HG02759 (cell line): ENCODE measurements around the gene TMEM120A.

Experiments used
- ATAC-seq: cut with Tn5 transposase; IDR thresholded peaks from one replicate; pipeline ENCODE4 v1.9.1; 2021; ENCODE audit warnings: mild to moderate bottlenecking, moderate library complexity; ENCODE audit not compliant: unreplicated experiment

The TMEM120A gene

DNA sequence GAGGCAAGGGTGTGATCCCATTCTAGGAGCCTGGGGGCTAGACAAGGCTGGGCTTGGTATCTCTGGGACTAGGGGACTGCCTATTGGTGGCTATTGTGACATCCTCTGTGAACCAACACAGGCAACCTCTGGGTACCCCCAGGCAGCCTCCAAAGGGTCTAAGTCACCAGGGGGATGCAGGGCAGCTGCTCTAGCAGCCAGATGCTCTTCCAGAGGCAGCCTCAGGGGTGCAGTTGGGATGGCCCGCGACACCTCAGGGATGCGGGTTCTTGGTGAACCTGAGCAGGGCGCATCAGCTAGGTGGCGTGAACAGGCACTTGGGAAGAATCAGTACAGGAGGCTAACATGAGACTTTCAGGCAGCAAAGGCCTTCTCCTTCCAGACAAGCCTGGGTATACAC lies 1.6 kb upstream of the TMEM120A start:
- ATAC-seq = no peak

DNA sequence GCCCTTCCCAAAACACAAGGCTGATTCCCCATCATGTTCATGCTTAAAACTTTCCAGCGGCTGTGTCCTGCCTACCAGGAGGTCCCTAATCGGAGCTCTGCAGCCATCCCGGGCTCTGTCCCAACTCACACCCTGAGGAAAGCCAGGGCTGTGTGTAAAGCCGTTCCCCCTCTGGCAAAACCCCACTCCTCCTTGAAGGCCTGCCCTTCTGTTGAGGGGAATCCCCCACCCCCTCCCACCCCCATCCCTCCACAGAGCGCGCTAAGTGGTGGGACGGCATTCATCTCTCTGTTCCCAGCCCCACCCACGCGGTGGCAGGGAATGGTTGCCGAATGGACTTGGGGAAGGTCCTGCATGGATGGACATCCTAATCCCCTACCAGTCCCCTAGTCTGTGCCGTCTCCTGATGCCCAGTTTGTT lies 667 bp upstream of the TMEM120A start:
- ATAC-seq = no peak

- ATAC-seq = peak; percentile 10
These were observed 557 bp downstream of the TMEM120A start for GRCh38 chr7:75993689-75994387.

GRCh38 chr7:75992083-75992755 lies 2.2 kb downstream of the TMEM120A start:
- no peak for ATAC-seq

- ATAC-seq = no peak
These were observed 2.8 kb downstream of the TMEM120A start for GRCh38 chr7:75991531-75992082.

GRCh38 chr7:75989500-75990388 lies 4.7 kb downstream of the TMEM120A start:
- no peak for ATAC-seq

- ATAC-seq = no peak
These were observed 5.6 kb downstream of the TMEM120A start for GRCh38 chr7:75988568-75989499.

DNA sequence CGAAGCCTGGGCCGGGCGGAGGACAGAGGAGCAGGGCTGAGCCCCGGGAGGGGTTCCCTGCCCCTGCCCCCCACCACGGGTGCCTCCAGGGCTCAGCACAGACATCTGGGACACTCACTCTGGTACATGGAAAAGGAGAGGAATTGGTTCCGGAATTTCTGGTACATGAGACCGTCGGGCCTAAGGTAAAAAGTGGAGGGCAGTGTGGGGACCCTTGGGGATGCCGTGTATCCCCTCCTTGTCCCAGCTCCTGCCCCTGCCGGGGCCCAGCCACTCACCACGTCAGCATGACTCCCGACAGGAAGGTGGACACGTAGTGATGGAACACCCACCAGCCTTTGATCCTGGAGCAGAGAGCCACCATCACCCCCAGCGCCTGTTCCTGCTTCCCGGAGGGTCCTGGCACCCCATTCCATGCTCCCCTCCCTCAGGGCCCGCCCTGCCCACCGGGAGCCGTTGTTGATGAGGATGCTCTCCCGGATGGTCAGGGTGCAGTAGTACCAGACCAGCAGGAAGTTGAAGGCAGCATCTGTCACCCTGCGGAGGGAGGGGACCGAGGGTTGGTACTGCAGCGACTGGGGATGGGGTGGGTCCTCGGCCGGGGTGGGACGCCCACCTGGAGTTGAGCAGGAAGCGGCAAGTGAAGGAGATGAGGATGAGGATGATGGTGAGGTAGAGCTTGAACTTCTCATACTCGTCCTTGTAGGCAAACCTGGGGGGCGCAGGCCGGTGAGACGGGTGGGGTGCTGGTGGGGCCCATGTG lies 6.4 kb downstream of the TMEM120A start:
- ATAC-seq = no peak

- no peak for ATAC-seq
These were observed 7.2 kb downstream of the TMEM120A start for GRCh38 chr7:75987026-75987804.

DNA sequence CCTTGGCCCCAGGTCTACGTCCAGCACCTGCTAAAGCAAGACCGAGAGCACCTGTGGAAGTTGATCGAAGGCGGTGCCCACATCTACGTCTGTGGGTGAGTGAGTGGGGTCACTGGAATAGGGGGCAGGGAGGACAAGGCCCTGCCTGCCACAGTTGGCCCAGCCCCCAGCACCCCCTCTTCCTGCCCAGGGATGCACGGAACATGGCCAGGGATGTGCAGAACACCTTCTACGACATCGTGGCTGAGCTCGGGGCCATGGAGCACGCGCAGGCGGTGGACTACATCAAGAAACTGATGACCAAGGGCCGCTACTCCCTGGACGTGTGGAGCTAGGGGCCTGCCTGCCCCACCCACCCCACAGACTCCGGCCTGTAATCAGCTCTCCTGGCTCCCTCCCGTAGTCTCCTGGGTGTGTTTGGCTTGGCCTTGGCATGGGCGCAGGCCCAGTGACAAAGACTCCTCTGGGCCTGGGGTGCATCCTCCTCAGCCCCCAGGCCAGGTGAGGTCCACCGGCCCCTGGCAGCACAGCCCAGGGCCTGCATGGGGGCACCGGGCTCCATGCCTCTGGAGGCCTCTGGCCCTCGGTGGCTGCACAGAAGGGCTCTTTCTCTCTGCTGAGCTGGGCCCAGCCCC lies 8.1 kb downstream of the TMEM120A start:
- ATAC-seq = no peak

GRCh38 chr7:75985518-75986146 lies 8.8 kb downstream of the TMEM120A start:
- no peak for ATAC-seq

DNA sequence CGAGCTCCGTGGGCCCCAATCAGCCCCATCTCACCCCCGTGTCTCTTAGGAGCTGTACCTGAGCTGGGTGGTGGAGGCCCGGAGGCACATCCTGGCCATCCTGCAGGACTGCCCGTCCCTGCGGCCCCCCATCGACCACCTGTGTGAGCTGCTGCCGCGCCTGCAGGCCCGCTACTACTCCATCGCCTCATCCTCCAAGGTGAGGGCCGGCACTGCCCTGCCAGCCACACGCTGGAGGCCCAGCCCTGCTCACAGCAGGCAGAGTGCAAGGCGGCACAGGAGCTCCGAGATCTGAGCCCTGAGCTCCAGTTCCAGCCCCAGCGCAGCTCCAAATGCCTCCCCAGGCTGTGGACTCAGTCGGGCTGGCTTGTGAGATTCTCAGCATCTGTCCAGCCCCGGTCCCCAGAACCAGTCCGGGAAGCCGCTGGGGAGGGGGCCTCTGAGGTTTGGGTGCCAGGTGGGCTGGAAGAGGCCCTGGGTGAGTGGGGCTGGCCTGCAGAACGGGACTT lies 9.3 kb downstream of the TMEM120A start:
- ATAC-seq = no peak

DNA sequence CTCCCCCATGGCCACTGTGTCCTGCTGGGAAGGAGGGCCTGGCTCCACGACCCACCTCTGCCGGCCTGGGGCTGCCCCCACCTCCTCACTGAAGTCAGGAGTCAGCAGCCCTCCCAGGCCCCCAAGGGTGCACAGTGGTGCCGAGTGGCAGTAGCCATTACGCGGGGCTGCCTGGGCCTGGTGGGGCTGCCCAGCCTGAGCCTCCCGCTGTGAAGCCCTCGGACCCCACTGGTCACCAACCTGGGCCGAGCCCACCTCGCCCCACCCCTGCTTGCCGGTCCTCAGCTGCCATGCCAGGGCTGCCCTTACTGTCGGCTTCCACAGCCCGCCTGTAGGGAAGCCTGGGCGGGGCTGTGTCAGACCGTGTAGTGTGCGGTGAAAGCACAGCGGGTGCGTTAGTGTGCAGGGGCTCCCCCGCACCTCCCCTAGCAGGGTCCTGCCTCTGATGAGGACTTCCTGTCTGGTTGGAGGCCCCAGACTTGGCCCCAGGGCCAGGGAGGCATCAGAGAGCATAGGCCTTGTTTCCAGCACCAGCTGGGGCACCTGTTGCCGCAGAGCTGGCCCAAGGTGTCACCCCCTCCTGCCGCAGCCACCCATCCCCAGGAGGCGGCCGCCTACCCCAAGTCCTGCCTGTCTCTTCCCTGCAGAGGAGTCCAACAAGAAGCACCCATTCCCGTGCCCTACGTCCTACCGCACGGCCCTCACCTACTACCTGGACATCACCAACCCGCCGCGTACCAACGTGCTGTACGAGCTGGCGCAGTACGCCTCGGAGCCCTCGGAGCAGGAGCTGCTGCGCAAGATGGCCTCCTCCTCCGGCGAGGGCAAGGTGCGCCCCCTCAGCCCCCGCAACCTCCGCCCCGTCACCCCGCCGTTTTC lies 10.0 kb downstream of the TMEM120A start:
- no peak for ATAC-seq

- no peak for ATAC-seq
These were observed 10.8 kb downstream of the TMEM120A start for GRCh38 chr7:75983471-75984129.

GRCh38 chr7:75982306-75983064 lies 11.9 kb downstream of the TMEM120A start:
- no peak for ATAC-seq
